Gastroesophageal sphincter (tissue), 4 donors: Measurements from ENCODE around the gene SLC5A6. TPM values are rescaled to one million over a fixed set of nuclear protein-coding genes. Genes with fewer than 3 reads are reported as not detected.
"Not testable (repeated sequence)": the region's sequence is repeated elsewhere in the genome, so short reads cannot be mapped to it uniquely, and the experiment has no call there.

ENCODE experiments used
- ATAC-seq: fragments of 150-250 bp; one replicate; pipeline ENCODE4 v1.9.1; 2016; ENCODE audit warnings: mild to moderate bottlenecking, moderate library complexity
- H3K27ac ChIP-seq, 4 donors: fragments of 200-600 bp; sonication (generic) in 3 of 4; 1 replicate in 3 of 4; 2 replicates in 1 of 4; pipeline ENCODE4 v1.5.1; 2016 to 2019
- H3K27me3 ChIP-seq: fragments of 200-600 bp; sonication (generic); one replicate; pipeline ENCODE4 v1.5.1; 2019
- H3K36me3 ChIP-seq, 2 donors: fragments of 200-600 bp; sonication (generic); one replicate each; pipeline ENCODE4 v1.5.1; 2019; ENCODE audit warnings: control low read depth in 1 of 2
- H3K4me1 ChIP-seq, 3 donors: fragments of 200-600 bp; sonication (generic); 1 replicate in 2 of 3; 2 replicates in 1 of 3; pipeline ENCODE4 v1.5.1; 2016 to 2019; ENCODE audit warnings: control low read depth in 2 of 3
- H3K4me3 ChIP-seq, 2 donors: fragments of 200-600 bp; sonication (generic); one replicate each; pipeline ENCODE4 v1.5.1; 2019; ENCODE audit warnings: mild to moderate bottlenecking in 1 of 2, moderate library complexity in 1 of 2
- H3K9me3 ChIP-seq, 3 donors: fragments of 200-600 bp; sonication (generic); one replicate each; pipeline ENCODE4 v1.5.1; 2017 to 2019; ENCODE audit warnings: control low read depth in 2 of 3
- CTCF ChIP-seq, 4 experiments: fragments of 200-600 bp in 2 of 4; fragments of 450-650 bp in 2 of 4; sonication (generic) in 1 of 4; IDR thresholded peaks; one replicate each; pipeline ENCODE4 v1.5.1; 2017 to 2019; ENCODE audit warnings: antibody characterized with exemption in 4 of 4, mild to moderate bottlenecking in 2 of 4, moderate library complexity in 2 of 4
- EP300 ChIP-seq: sonication (generic); formaldehyde crosslinking; IDR thresholded peaks from one replicate; pipeline ENCODE4 v1.6.1; 2017; ENCODE audit warnings: antibody characterized with exemption, mild to moderate bottlenecking
- POLR2A ChIP-seq, 2 donors: fragments of 450-650 bp; IDR thresholded peaks; one replicate each; pipeline ENCODE4 v1.6.1; 2017; ENCODE audit warnings: antibody characterized with exemption in 2 of 2, mild to moderate bottlenecking in 2 of 2, moderate library complexity in 1 of 2
- POLR2AphosphoS5 ChIP-seq: sonication (generic); formaldehyde crosslinking; IDR thresholded peaks from one replicate; pipeline ENCODE4 v1.6.1; 2017; ENCODE audit warnings: antibody characterized with exemption
- WGBS, 2 donors: methylation state at CpG; one replicate each; pipeline ENCODE4 v1.1.5; 2018; ENCODE audit warnings: low coverage in 1 of 2; 5-methylcytosine and 5-hydroxymethylcytosine counted together
- total RNA-seq, 4 donors: library from RNA; depleted of rRNA; stranded (reverse); fragments of >200 nt; gene quantifications; one replicate each; pipeline ENCODE4 v1.1.0, GENCODE V29; 2016

Gene SLC5A6
- total RNA-seq, 4 donors from 2014 or later = 8.3 to 16.8 (median 13.5) TPM

- H3K4me1 ChIP-seq = no peaks in the 10 kb centered on the region
- no peaks in the 10 kb centered on the region for H3K9me3 ChIP-seq
- no peaks in the 10 kb centered on the region for H3K27me3 ChIP-seq
- H3K4me3 ChIP-seq = no peak overlapping the region
- 63% methylated on average over 2 of the region's 2 CpGs; no CpG with 5 or more reads in 1 of the 2 donors for WGBS, 2 donors
- ATAC-seq = no peak
- TF ChIP-seq CTCF (IDR thresholded peaks at IDR 0.05) (no peak), POLR2A (IDR thresholded peaks at IDR 0.05) (no peak), POLR2AphosphoS5 (no peak), EP300 (no peak)
- H3K27ac ChIP-seq = no peak overlapping the region
- H3K36me3 ChIP-seq = peaks cover 0 to 51% of the 10 kb centered on the region in 2 donors
Observed at GRCh38 chr2:27199241-27199640, 12.8 kb downstream of the SLC5A6 start.

GRCh38 chr2:27198627-27199026 is 13.4 kb downstream of the SLC5A6 start:
- Histone ChIP-seq H3K4me1 (no peaks in the 10 kb centered on the region), H3K9me3 (no peaks in the 10 kb centered on the region), H3K27me3 (no peaks in the 10 kb centered on the region), H3K4me3 (no peak overlapping the region), H3K27ac (no peak overlapping the region), H3K36me3 (peaks cover 0 to 45% of the 10 kb centered on the region in 2 donors)
- no peak for ATAC-seq
- TF ChIP-seq POLR2A (IDR thresholded peaks at IDR 0.05) = no peak
- TF ChIP-seq CTCF (IDR thresholded peaks at IDR 0.05) = no peak
- TF ChIP-seq EP300 = no peak
- TF ChIP-seq POLR2AphosphoS5 = no peak
- WGBS, 2 donors = 57 to 92% methylated on average over 2 of the region's 2 CpGs

DNA sequence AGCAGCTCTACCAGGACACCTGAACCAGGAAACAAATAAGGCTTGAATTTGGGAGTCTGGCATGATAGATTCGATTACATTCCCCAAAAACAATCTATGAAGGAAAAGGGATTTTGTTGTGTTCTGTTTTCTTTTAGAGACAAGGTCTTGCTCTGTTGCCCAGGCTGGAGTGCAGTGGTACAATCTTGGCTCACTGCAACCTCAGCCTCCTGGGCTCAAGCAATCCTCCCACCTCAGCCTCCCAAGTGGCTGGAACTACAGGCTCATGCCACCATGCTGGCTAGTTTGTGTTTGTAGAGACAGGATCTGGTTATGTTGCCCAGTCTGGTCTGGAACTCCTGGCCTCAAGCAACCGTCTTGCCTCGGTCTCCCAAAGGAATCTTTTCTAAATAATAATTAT is 14.0 kb downstream of the SLC5A6 start:
- not testable (repeated sequence) for H3K27ac ChIP-seq, H3K4me3 ChIP-seq, H3K4me1 ChIP-seq, H3K27me3 ChIP-seq, ATAC-seq, H3K9me3 ChIP-seq
- WGBS, 2 donors = 89 to 98% methylated on average over 1 to 3 of the region's 3 CpGs
- peaks cover 0 to 40% of the 10 kb centered on the region in 2 donors for H3K36me3 ChIP-seq

DNA sequence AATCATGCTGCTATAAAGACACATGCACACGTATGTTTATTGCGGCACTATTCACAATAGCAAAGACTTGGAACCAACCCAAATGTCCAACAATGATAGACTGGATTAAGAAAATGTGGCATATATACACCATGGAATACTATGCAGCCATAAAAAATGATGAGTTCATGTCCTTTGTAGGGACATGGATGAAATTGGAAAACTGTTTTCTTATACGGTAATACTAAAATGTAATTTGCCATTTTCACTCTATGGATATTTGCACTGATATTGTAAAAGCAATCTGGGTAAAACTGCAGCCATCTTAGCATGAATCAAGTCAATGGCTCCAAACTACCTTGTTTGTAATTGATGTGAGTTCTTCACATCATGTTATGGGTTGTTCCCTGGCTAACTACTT is 16.3 kb downstream of the SLC5A6 start:
- H3K27ac ChIP-seq, H3K4me3 ChIP-seq, ATAC-seq, H3K4me1 ChIP-seq, H3K9me3 ChIP-seq: not testable (repeated sequence)
- WGBS, 2 donors = 87 to 100% methylated on average over 1 of the region's 3 CpGs
- Histone ChIP-seq H3K36me3 (peaks cover 0 to 17% of the 10 kb centered on the region in 2 donors), H3K27me3 (peaks cover 14% of the 10 kb centered on the region)

DNA sequence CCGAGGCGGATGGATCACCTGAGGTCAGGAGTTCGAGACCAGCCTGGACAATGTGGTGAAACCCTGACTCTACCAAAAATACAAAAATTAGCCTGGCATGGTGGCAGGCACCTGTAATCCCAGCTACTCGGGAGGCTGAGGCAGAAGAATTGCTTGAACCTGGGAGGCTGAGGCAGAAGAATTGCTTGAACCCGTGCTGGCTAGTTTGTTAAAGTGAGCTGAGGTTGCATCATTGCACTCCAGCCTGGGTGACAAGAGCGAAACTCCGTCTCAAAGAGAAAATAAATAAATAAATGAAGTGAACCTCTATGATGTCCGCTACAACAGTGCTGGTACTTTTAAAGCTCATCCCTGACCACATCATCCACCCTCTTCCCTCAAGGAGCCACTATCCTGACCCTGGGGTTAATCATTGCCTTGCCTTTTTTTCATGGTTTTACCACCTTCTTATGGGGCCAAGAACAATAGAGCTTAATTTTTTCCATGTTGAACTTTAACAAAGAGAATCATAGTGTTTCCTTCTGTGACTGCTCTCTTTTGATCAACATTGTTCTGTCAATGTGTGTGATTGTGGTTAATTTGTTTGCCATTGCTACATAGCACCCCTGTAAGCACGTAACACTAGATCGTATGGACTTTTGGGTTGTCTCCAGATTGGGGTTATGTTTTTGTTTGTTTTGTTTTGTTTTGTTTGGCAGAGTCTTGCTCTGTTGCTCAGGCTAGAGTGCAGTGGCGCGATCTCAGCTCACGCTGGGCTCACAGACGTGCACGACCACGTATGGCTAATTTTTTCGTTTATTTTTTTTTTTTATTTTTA is 17.3 kb downstream of the SLC5A6 start:
- WGBS, 2 donors = 78 to 80% methylated on average over 5 to 17 of the region's 17 CpGs
- no peak overlapping the region for H3K27ac ChIP-seq
- peaks cover 0 to 6% of the 10 kb centered on the region in 2 donors for H3K36me3 ChIP-seq
- H3K9me3 ChIP-seq = no peaks in the 10 kb centered on the region
- no peak for ATAC-seq
- H3K4me1 ChIP-seq = no peaks in the 10 kb centered on the region
- H3K27me3 ChIP-seq = peaks cover 15% of the 10 kb centered on the region
- TF ChIP-seq CTCF (IDR thresholded peaks at IDR 0.05) (no peak), POLR2AphosphoS5 (no peak), POLR2A (IDR thresholded peaks at IDR 0.05) (no peak), EP300 (no peak)
- no peak overlapping the region for H3K4me3 ChIP-seq
